ENCODE results near the gene ACP2. TPM values are rescaled to one million over a fixed set of nuclear protein-coding genes. Genes with fewer than 3 reads are reported as not detected.
"Not testable (repeated sequence)": the region's sequence is repeated elsewhere in the genome, so short reads cannot be mapped to it uniquely, and the experiment has no call there.

ACP2 gene
- total RNA-seq, 1 donor from 2014 or later: 33.0 TPM

GRCh38 chr11:47201015-47201414 lies 47.6 kb downstream of the ACP2 start:
- Histone ChIP-seq H3K27ac (no peak overlapping the region), H3K9me3 (no peaks in the 10 kb centered on the region), H3K4me3 (no peak overlapping the region), H3K36me3 (no peaks in the 10 kb centered on the region), H3K27me3 (ENCODE audit: low read depth) (no peaks in the 10 kb centered on the region), H3K4me1 (no peaks in the 10 kb centered on the region)
- DNase-seq (no peak), ATAC-seq (no peak)
- TF ChIP-seq CTCF (IDR thresholded peaks at IDR 0.05): no peak
- intact Hi-C loops (cut with DNase I): no loop called here

GRCh38 chr11:47198161-47198560 lies 50.5 kb downstream of the ACP2 start:
- H3K27me3 ChIP-seq (ENCODE audit: low read depth); DNase-seq; intact Hi-C loops (cut with DNase I); H3K4me3 ChIP-seq; ATAC-seq; H3K9me3 ChIP-seq; H3K4me1 ChIP-seq; H3K27ac ChIP-seq; H3K36me3 ChIP-seq: not testable (repeated sequence)

GRCh38 chr11:47192111-47192510 lies 56.5 kb downstream of the ACP2 start:
- H3K27ac ChIP-seq: no peak overlapping the region
- no peak for TF ChIP-seq CTCF (IDR thresholded peaks at IDR 0.05)
- peaks cover 17% of the 10 kb centered on the region for H3K4me1 ChIP-seq
- no peak for ATAC-seq
- no peak overlapping the region for H3K4me3 ChIP-seq
- H3K27me3 ChIP-seq (ENCODE audit: low read depth): peaks cover 6% of the 10 kb centered on the region
- H3K9me3 ChIP-seq: no peaks in the 10 kb centered on the region
- intact Hi-C loops (cut with DNase I): no loop called here
- DNase-seq: no peak
- H3K36me3 ChIP-seq: no peaks in the 10 kb centered on the region

- H3K9me3 ChIP-seq; DNase-seq; H3K27ac ChIP-seq; ATAC-seq; intact Hi-C loops (cut with DNase I); H3K27me3 ChIP-seq (ENCODE audit: low read depth); H3K36me3 ChIP-seq; H3K4me3 ChIP-seq: not testable (repeated sequence)
- peaks cover 24% of the 10 kb centered on the region for H3K4me1 ChIP-seq
These were observed 57.5 kb downstream of the ACP2 start for GRCh38 chr11:47191137-47191536.

Other genes starting within 250 kb of the ACP2 start
- 90.9 TPM for gene ARFGAP2, start 71.9 kb downstream of the ACP2 start, total RNA-seq
- gene PACSIN3, start 62.4 kb downstream of the ACP2 start, total RNA-seq: 28.6 TPM
- 37.5 TPM for gene DDB2, start 33.8 kb downstream of the ACP2 start, total RNA-seq
- gene NR1H3, start 9.2 kb upstream of the ACP2 start, total RNA-seq: 49.2 TPM
- gene MADD, start 21.3 kb upstream of the ACP2 start, total RNA-seq: 53.7 TPM
- 0.86 TPM for gene MYBPC3, start 103.9 kb upstream of the ACP2 start, total RNA-seq
- 295 TPM for gene SPI1, start 129.7 kb upstream of the ACP2 start, total RNA-seq
- 48.0 TPM for gene SLC39A13, start 159.8 kb upstream of the ACP2 start, total RNA-seq
- 77.1 TPM for gene PSMC3, start 177.6 kb upstream of the ACP2 start, total RNA-seq
- gene RAPSN, start 200.3 kb upstream of the ACP2 start, total RNA-seq: 1.2 TPM